HepG2 (cell line): Measurements from ENCODE around the gene GNB1. TPM values are rescaled to one million over a fixed set of nuclear protein-coding genes. Genes with fewer than 3 reads are reported as not detected.

Experiments used
- ATAC-seq: fragments of 200-7000 bp; cut with Tn5 transposase; 3 replicates; pipeline ENCODE4 v1.9.1; 2020; ENCODE audit warnings: mild to moderate bottlenecking, moderate library complexity
- BruUV-seq: library from RNA; stranded (reverse); fragments of 400-500 nt; replicated peaks from 2 replicates; lab custom pipeline; 2021; lab: Mats Ljungman, UMichigan
- CTCF ChIA-PET: fragments of 300-600 bp; formaldehyde crosslinking; extraction: SDS; loops from one replicate; lab custom pipeline; 2021; ENCODE audit warnings: low total read pairs, inconsistent platforms, low intra/inter-chr PET ratio; lab: Yijun Ruan, JAX
- POLR2A ChIA-PET: fragments of 350-600 bp; sonication (Branson Sonifier 250); formaldehyde crosslinking; loops from one replicate; lab custom pipeline; 2020; ENCODE audit warnings: antibody characterized with exemption, inconsistent platforms; lab: Yijun Ruan, JAX
- DNase-seq: peaks from one replicate; pipeline ENCODE4 v3.0.0-alpha.2; 2015; ENCODE audit warnings: low spot score
- FAIRE-seq: peaks from 3 replicates; lab custom pipeline; 2011; peaks lifted over from hg19 to GRCh38; lab: Jason Lieb, UNC
- H2AFZ ChIP-seq: one replicate; pipeline ENCODE4 v1.6.1; 2011; ENCODE audit warnings: low read length, inconsistent platforms
- H3K27ac ChIP-seq: fragments of 300-600 bp; 3 replicates; pipeline ENCODE4 v1.8.0; 2011; ENCODE audit warnings: mixed run types, mild to moderate bottlenecking, mixed read lengths, low read length, inconsistent platforms; ENCODE audit not compliant: insufficient read depth; ENCODE audit errors: extremely low read length
- H3K27me3 ChIP-seq, 2 experiments: fragments of 200-600 bp in 1 of 2; 2 replicates in 1 of 2; 3 replicates in 1 of 2; pipeline versions ENCODE4 v1.6.0 to v1.8.0; 2011; ENCODE audit warnings: low read length in 2 of 2, mild to moderate bottlenecking in 2 of 2, moderate library complexity in 2 of 2, inconsistent platforms in 1 of 2; ENCODE audit not compliant: insufficient read depth in 2 of 2, control insufficient read depth in 1 of 2
- H3K36me3 ChIP-seq, 2 experiments: fragments of 200-600 bp in 1 of 2; replicated peaks in 1 of 2; 2 replicates in 1 of 2; 3 replicates in 1 of 2; pipeline versions ENCODE4 v1.5.1 to v1.8.0; 2011; ENCODE audit warnings: low read length in 2 of 2, inconsistent platforms in 1 of 2; ENCODE audit not compliant: insufficient read depth in 2 of 2, control insufficient read depth in 1 of 2
- H3K4me1 ChIP-seq: 2 replicates; pipeline ENCODE4 v1.5.1; 2012; ENCODE audit warnings: low read length, inconsistent platforms; ENCODE audit not compliant: insufficient read depth
- H3K4me2 ChIP-seq: 2 replicates; pipeline ENCODE4 v1.6.0; 2011; ENCODE audit warnings: low read depth, low read length, inconsistent platforms
- H3K4me3 ChIP-seq, 3 experiments: fragments of 200-600 bp in 1 of 3; sonication (generic), shearing (Covaris generic) in 1 of 3; replicated peaks in 1 of 3; 2 replicates each; pipeline ENCODE4 v1.5.1; 2011 to 2016; ENCODE audit warnings: low read length in 3 of 3, inconsistent platforms in 2 of 3, low read depth in 2 of 3, mild to moderate bottlenecking in 2 of 3, control low read depth in 1 of 3, mixed read lengths in 1 of 3; ENCODE audit not compliant: insufficient read depth in 1 of 3
- H3K79me2 ChIP-seq: one replicate; pipeline ENCODE4 v1.6.1; 2011; ENCODE audit warnings: low read length, inconsistent platforms; ENCODE audit not compliant: insufficient read depth
- H3K9ac ChIP-seq: 2 replicates; pipeline ENCODE4 v1.6.0; 2011; ENCODE audit warnings: mild to moderate bottlenecking, low read depth, low read length, inconsistent platforms; ENCODE audit not compliant: insufficient read depth
- H3K9me3 ChIP-seq: 2 replicates; pipeline ENCODE4 v1.5.1; 2012; ENCODE audit warnings: mild to moderate bottlenecking, low read length
- H4K20me1 ChIP-seq: 2 replicates; pipeline ENCODE4 v1.6.0; 2011; ENCODE audit warnings: inconsistent platforms, mild to moderate bottlenecking, low read length, moderate library complexity; ENCODE audit not compliant: insufficient read depth
- FOXK2 ChIP-seq: fragments of 450-650 bp; IDR thresholded peaks from 2 replicates; pipeline ENCODE4 v1.6.1; 2016
- LCORL ChIP-seq, 2 experiments: fragments of 450-650 bp in 1 of 2; sonication (generic) in 1 of 2; formaldehyde crosslinking in 1 of 2; IDR thresholded peaks; 2 replicates each; pipeline versions ENCODE4 v1.5.0 to v1.6.1; 2017 to 2020; ENCODE audit warnings: antibody characterized with exemption in 1 of 2, missing genetic modification reagents in 1 of 2
- SIX1 ChIP-seq: sonication (generic); formaldehyde crosslinking; IDR thresholded peaks from 2 replicates; pipeline ENCODE4 v1.4.0; 2020; ENCODE audit warnings: missing genetic modification reagents, borderline replicate concordance
- ZNF282 ChIP-seq: fragments of 450-650 bp; IDR thresholded peaks from 2 replicates; pipeline ENCODE4 v1.6.1; 2018; ENCODE audit not compliant: partially characterized antibody
- ZNF318 ChIP-seq: sonication (generic); formaldehyde crosslinking; IDR thresholded peaks from 2 replicates; pipeline ENCODE4 v1.4.0; 2020; ENCODE audit warnings: mild to moderate bottlenecking, missing genetic modification reagents
- ZNF574 ChIP-seq: sonication (generic); formaldehyde crosslinking; IDR thresholded peaks from 2 replicates; pipeline ENCODE4 v1.4.0; 2020; ENCODE audit warnings: missing genetic modification reagents
- ZNF605 ChIP-seq: sonication (generic); formaldehyde crosslinking; IDR thresholded peaks from 2 replicates; pipeline ENCODE4 v1.8.0; 2022; ENCODE audit warnings: mild to moderate bottlenecking, missing genetic modification reagents
- WGBS: methylation state at CpG from one replicate; pipeline ENCODE4 v1.1.6; 2017; ENCODE audit warnings: low lambda C conversion rate; 5-methylcytosine and 5-hydroxymethylcytosine counted together
- in situ Hi-C: cut with HindIII; loops from 2 replicates; pipeline ENCODE4 v1.10.0; 2017; ENCODE audit warnings: low pct_unique_long_range_greater_than_20kb; ENCODE audit not compliant: extremely low pct_ligation_motif_present
- intact Hi-C: fragments of 100-400 bp; cut with micrococcal nuclease; formaldehyde crosslinking; loops from one replicate; pipeline ENCODE4 v1.10.0; 2022; ENCODE audit not compliant: unreplicated experiment
- polyA plus RNA-seq, 8 experiments: library from polyadenylated mRNA; depleted of rRNA in 3 of 8; stranded (reverse) in 7 of 8; unstranded in 1 of 8; fragments of >200 nt; fragmentation: Illumina TruSeq in 4 of 8; extraction: Trizol in 4 of 8; gene quantifications; 2 replicates each; pipeline versions ENCODE4 v1.2.1 to v1.2.3, GENCODE V29; 2011 to 2016; ENCODE audit warnings: low read depth in 4 of 8, missing spikeins in 1 of 8, mixed read lengths in 1 of 8; ENCODE audit not compliant: insufficient read depth in 1 of 8
- total RNA-seq, 5 experiments: library from RNA; depleted of rRNA; stranded (reverse); fragments of >200 nt; fragmentation: Illumina TruSeq; extraction: Trizol; gene quantifications; 2 replicates each; pipeline ENCODE4 v1.2.3, GENCODE V29; 2016; ENCODE audit warnings: low read depth in 1 of 5

Gene GNB1
- total and polyA plus RNA-seq, 2 of the 13 experiments (the other 11 are each of a cell fraction or from before 2014, with no cell fraction given), result 66.2 to 327 TPM

- no peak for DNase-seq
- BruUV-seq, result no TSS peak
Measured at GRCh38 chr1:1937061-1937460, 46.2 kb upstream of the GNB1 start.

More at GRCh38 chr1:1937061-1937460, 46.2 kb upstream of the GNB1 start:
- no peaks in the 10 kb centered on the region; a peak in 1 of 5 replicates for H3K36me3 ChIP-seq
- peaks cover 31% of the 10 kb centered on the region for H3K4me1 ChIP-seq
- H3K9ac ChIP-seq, result no peak overlapping the region
- H4K20me1 ChIP-seq, result no peaks in the 10 kb centered on the region
- H2AFZ ChIP-seq, result no peak overlapping the region
- WGBS, result 93% methylated on average over 15 of the region's 15 CpGs
- ChIA-PET POLR2A (no interaction called here), CTCF (no interaction called here)
- H3K4me3 ChIP-seq, result no peak overlapping the region
- intact Hi-C loops (no loop called here), in situ Hi-C loops (no loop called here)
- H3K4me2 ChIP-seq, result no peak overlapping the region
- no peaks in the 10 kb centered on the region for H3K27me3 ChIP-seq
- H3K9me3 ChIP-seq, result no peaks in the 10 kb centered on the region
- FAIRE-seq, result no peak
- no peak for ATAC-seq
- TF ChIP-seq SIX1 (CRISPR knock-in tag), result no peak
- no peak for TF ChIP-seq FOXK2
- no peak for TF ChIP-seq ZNF605 (CRISPR knock-in tag)
- no peak for TF ChIP-seq ZNF282
- no peak for TF ChIP-seq ZNF318 (CRISPR knock-in tag)
- TF ChIP-seq LCORL (IDR thresholded peaks at IDR 0.05), result no peak
- TF ChIP-seq LCORL (CRISPR knock-in tag; IDR thresholded peaks at IDR 0.05), result no peak
- no peak for TF ChIP-seq ZNF574 (CRISPR knock-in tag)
- no peak overlapping the region for H3K27ac ChIP-seq
- peaks cover under 1% of the 10 kb centered on the region for H3K79me2 ChIP-seq
